GM21825 (cell line): ENCODE measurements around the gene GNA12.
"Not testable (repeated sequence)": the region's sequence is repeated elsewhere in the genome, so short reads cannot be mapped to it uniquely, and the experiment has no call there.

Source experiments
- ATAC-seq: cut with Tn5 transposase; IDR thresholded peaks from one replicate; pipeline ENCODE4 v1.9.1; 2021; ENCODE audit warnings: mild to moderate bottlenecking, moderate library complexity; ENCODE audit not compliant: unreplicated experiment

GNA12 gene

DNA sequence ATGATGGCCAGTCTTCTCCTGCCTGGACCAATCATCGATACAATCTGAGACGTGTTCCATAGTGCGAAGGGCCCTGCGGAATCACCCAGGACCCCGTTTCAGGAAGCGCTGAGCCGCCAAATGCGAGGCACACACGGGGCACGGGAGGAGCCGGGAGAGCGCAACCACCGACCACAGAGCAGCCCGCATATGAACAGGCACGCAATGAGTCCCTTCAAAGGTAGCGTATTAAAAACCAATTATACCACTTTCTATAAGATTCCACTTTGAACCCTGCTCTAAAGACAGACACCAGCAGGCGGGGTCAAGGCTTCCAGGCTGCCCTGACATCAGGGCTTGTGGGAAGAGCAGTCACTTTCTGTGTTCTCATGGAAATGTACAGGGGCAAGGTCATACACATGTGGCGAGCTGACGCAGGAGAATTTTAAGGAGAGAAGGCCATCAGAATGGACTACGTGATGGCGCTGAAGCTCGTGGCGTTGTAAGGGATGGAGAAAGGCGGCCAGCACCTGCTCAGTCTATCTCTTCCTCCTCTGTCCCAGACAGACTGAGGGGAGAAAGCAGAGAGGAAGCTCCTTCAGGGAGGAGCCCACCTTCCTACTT is 109.9 kb downstream of the GNA12 start:
- ATAC-seq = no peak

GRCh38 chr7:2732959-2733584 is 111.0 kb downstream of the GNA12 start:
- no peak for ATAC-seq

DNA sequence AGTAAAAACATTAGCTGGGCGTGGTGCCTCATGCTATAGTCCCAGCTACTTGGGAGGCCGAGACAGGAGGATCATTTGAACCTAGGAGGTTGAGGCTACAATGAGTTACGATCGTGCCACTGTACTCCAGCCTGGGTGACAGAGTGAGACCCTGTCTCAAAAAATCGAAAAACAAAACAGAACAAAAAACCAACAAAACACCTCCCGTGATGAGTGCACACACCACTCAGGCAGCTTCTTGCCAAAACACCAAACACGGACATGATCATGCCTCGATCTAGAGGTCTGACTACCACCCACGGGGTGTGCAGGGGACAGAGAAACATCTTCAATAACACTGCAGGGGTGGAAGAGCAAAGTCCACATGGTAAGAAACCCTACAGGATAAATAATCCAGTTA is 111.7 kb downstream of the GNA12 start:
- ATAC-seq = no peak

GRCh38 chr7:2730846-2731770 is 113.0 kb downstream of the GNA12 start:
- ATAC-seq = no peak

- ATAC-seq = no peak
Measured at GRCh38 chr7:2729893-2730716, 114.0 kb downstream of the GNA12 start.

DNA sequence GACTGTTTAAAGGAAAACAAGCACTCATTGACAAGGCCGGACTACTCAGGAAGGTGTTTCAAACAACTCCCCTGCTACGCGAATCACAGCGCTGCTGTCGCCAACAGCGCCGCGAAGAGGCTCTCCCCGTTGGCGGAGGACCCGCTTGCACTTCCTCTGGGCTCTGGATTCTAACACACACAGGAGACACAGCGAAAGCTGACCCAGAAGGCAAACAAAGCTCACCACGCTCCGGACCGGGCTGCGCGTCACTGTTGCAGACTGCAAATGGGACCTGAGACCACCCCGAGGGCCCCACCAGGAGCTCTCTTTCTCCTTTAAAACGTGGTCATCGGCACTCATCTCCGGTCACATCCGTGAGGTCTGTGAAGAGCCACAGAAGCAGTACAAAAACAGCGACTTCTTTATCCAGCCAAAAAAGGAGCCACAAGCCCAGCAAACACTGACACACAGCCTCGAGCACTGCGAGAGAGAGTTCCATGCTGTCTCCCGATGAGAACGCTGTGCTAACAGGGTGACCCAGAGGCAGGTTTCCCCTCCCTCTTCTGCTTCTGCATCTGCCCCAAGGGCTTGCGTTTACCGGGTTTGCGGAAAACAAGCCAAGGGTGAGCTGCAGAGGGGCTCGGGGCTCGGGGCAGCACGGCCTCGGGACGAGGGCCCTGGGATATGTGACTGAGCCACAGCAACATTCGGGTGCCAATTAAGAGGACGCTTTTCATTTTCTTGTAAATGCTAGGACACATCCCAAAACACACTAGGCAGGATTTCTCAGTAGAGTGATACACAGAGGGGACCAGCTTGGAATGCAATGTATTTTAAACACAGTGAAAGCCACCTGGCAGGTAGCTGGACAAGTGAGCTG is 114.8 kb downstream of the GNA12 start:
- no peak for ATAC-seq

- ATAC-seq = no peak
Measured at GRCh38 chr7:2728316-2729030, 115.6 kb downstream of the GNA12 start.

DNA sequence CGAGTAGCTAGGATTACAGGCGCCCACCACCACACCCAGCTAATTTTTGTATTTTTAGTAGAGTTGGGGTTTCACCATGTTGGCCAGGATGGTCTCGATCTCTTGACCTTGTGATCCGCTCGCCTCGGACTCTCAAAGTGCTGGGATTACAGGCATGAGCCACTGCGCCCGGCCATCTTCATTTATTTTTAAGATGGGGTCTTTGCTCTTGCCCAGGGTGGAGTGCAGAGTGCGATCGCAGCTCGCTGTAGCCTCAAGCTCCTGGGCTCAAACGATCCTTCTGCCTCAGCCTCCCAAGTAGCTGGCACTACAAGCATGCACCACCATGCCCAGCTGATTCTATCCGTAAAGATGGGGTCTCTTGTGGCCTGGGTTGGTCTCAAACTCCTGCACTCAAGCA is 116.9 kb downstream of the GNA12 start:
- ATAC-seq = not testable (repeated sequence)

DNA sequence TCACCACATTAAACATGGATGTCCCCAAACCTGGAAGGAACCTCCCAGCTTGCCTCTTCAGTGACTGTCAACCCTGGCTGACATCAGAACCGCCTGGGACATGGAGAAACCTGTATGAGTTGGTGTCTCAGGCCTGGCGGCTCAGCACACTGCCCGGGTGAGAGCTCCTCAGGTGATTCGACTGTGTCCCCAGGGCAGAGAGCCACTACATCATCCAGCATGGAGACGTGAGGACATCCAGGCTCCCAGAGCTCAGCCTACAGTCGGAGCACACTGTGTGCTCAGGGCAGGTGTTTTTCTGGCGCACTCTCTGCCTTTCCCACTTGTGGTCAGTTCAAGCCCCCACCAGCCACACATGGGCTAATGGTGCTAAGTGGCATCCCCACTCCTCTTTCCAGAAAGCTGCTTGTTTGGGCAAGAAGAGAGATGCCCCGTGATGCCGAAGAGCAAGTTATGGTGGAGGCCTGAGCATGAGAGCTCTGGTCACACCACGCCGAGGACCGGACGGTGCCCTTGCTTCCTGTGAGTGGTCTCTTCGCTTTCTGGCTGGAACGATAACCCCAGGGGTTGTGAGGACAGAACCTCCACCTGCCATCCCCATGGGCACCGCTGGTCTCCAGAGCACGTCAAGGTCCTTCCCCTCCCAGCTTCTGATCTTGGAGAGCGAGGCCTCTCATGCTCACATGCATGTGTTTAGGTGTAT is 117.6 kb downstream of the GNA12 start:
- no peak for ATAC-seq

DNA sequence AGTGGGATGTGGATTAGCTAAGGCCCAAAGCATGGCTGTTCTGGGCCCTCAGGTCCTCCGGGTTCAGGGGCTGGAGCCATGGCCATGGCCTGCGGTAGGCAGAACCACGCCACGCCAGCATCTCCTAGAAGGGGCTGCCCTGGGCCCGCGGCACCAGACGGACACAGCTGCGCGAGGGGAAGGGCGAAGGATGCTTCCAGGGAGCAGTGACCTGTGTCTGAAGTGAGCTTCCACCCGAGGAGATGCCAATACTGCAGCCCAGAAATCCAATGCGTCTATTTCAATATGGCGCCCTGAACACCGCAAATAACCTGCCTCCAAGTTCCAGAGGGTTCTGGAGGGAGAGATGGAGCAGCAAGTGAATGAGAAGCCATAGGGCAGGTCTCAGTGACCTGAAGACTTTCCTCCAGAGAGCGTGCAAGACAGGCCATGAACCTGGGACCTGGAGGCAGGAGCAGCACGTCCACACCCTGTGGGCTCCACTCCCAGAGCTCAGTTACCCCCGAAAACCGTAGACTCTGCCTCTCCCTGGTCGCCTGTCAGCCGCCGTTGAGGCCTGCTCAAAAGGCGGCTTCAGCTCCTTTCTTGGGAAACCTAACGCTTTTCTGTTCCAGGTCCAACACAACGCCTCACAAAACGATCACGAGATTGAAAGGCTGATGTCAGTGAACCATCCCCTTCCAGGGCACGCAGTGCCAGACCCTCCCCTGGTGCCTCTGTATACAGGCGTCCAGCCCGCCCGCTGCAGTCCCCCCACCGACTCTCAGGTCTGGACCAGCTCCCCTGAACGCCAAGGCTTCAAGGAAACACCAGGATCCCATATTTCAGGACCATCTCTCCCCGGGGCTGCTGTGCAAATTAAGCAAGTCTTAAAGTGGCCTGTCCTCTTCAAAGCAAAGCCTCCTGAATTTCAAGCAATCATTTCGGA is 118.7 kb downstream of the GNA12 start:
- ATAC-seq = no peak

- no peak for ATAC-seq
Measured at GRCh38 chr7:2724453-2725177, 119.5 kb downstream of the GNA12 start.

GRCh38 chr7:2724036-2724435 is 120.1 kb downstream of the GNA12 start:
- ATAC-seq = not testable (repeated sequence)

GRCh38 chr7:2723138-2723850 is 120.8 kb downstream of the GNA12 start:
- ATAC-seq = no peak

DNA sequence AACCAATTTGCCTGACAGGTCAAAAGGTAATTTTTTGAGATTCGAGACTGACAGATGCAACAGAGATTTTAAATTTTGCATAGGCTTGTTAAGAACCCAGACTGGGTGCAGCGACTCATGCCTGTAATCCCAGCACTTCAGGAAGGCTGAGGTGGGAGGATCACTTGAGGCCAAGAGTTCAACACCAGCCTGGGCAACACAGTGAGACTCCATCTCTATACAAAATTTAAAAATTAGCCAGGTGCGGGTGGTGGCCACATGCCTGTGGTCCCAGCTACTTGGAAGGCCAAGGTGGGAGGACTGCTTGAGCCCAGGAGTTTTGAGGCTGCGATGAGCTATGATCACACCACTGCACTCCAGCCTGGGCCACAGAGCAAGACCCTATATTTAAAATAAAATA is 121.5 kb downstream of the GNA12 start:
- no peak for ATAC-seq

DNA sequence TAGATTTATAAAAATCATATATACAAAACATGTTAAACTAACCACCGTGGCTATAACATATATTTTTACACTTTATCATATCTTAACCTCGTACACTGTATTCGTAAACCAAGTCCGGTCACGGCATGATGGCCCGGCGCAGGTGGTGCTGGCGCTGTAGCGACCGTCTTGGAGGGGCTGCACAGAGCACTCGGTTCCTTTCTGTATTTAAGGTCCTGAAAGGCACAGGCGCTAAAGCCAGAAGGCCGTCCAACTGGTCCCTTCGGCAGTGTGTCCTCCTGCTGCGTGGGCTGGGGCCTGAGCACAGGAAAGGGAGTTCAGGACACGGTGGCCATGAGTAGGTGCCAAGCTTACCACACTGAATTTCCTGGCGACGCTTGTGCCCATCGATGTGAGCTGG is 122.3 kb downstream of the GNA12 start:
- ATAC-seq = no peak

GRCh38 chr7:2720024-2720423 is 124.1 kb downstream of the GNA12 start:
- ATAC-seq = no peak
